ENCODE results near the gene RDX.
"Not testable (repeated sequence)": the region's sequence is repeated elsewhere in the genome, so short reads cannot be mapped to it uniquely, and the experiment has no call there.

The RDX gene

GRCh38 chr11:110297076-110297725, 787 bp upstream of the RDX start:
- TF ChIP-seq ZFX (IDR thresholded peaks at IDR 0.05; ENCODE audit: borderline replicate concordance): no peak
- no peak for TF ChIP-seq CTCF (IDR thresholded peaks at IDR 0.05)
- H3K27ac ChIP-seq: peak overlapping the region; percentile 80

GRCh38 chr11:110295531-110296225, 736 bp downstream of the RDX start:
- TF ChIP-seq CTCF (IDR thresholded peaks at IDR 0.05): no peak
- TF ChIP-seq ZFX (IDR thresholded peaks at IDR 0.05; ENCODE audit: borderline replicate concordance): no peak
- H3K27ac ChIP-seq: peak overlapping the region; percentile 80

- TF ChIP-seq CTCF (IDR thresholded peaks at IDR 0.05): no peak
- no peak for TF ChIP-seq ZFX (IDR thresholded peaks at IDR 0.05; ENCODE audit: borderline replicate concordance)
- H3K27ac ChIP-seq: no peak overlapping the region
Measured at GRCh38 chr11:110295086-110295485, 1.3 kb downstream of the RDX start.

GRCh38 chr11:110294509-110294908, 1.9 kb downstream of the RDX start:
- TF ChIP-seq ZFX (IDR thresholded peaks at IDR 0.05; ENCODE audit: borderline replicate concordance) (no peak), CTCF (IDR thresholded peaks at IDR 0.05) (no peak)
- H3K27ac ChIP-seq: no peak overlapping the region

GRCh38 chr11:110293389-110293788, 3.0 kb downstream of the RDX start:
- TF ChIP-seq CTCF (IDR thresholded peaks at IDR 0.05): no peak
- TF ChIP-seq ZFX (IDR thresholded peaks at IDR 0.05; ENCODE audit: borderline replicate concordance): no peak
- no peak overlapping the region for H3K27ac ChIP-seq

GRCh38 chr11:110292146-110292545, 4.3 kb downstream of the RDX start:
- not testable (repeated sequence) for H3K27ac ChIP-seq

GRCh38 chr11:110290591-110291334, 5.7 kb downstream of the RDX start:
- TF ChIP-seq CTCF (IDR thresholded peaks at IDR 0.05) (no peak), ZFX (IDR thresholded peaks at IDR 0.05; ENCODE audit: borderline replicate concordance) (no peak)
- H3K27ac ChIP-seq: no peak overlapping the region
